ENCODE results near the gene KLHDC7A. TPM values are rescaled to one million over a fixed set of nuclear protein-coding genes. Genes with fewer than 3 reads are reported as not detected.

The KLHDC7A gene
- total RNA-seq, 1 donor from 2014 or later: not detected

- no peaks in the 10 kb centered on the region for H3K36me3 ChIP-seq
- no peak overlapping the region for H3K27ac ChIP-seq
- intact Hi-C loops (cut with DNase I): no loop called here
- no peaks in the 10 kb centered on the region for H3K4me1 ChIP-seq
- no peak for TF ChIP-seq POLR2A (IDR thresholded peaks at IDR 0.05)
- TF ChIP-seq, protein P1, sequence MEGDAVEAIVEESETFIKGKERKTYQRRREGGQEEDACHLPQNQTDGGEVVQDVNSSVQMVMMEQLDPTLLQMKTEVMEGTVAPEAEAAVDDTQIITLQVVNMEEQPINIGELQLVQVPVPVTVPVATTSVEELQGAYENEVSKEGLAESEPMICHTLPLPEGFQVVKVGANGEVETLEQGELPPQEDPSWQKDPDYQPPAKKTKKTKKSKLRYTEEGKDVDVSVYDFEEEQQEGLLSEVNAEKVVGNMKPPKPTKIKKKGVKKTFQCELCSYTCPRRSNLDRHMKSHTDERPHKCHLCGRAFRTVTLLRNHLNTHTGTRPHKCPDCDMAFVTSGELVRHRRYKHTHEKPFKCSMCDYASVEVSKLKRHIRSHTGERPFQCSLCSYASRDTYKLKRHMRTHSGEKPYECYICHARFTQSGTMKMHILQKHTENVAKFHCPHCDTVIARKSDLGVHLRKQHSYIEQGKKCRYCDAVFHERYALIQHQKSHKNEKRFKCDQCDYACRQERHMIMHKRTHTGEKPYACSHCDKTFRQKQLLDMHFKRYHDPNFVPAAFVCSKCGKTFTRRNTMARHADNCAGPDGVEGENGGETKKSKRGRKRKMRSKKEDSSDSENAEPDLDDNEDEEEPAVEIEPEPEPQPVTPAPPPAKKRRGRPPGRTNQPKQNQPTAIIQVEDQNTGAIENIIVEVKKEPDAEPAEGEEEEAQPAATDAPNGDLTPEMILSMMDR (IDR thresholded peaks at IDR 0.05): no peak
- no peak for TF ChIP-seq POLR2AphosphoS5 (IDR thresholded peaks at IDR 0.05; ENCODE audit: insufficient read depth in 1 of 2, low read depth in 1 of 2)
- H3K27me3 ChIP-seq: no peaks in the 10 kb centered on the region
- H3K9me3 ChIP-seq: no peaks in the 10 kb centered on the region
- DNase-seq (ENCODE audit: extremely low spot score in 2 of 2): no peak
- H3K4me3 ChIP-seq: no peak overlapping the region
Observed at GRCh38 chr1:18473195-18473815, 7.4 kb upstream of the KLHDC7A start.

- intact Hi-C loops (cut with DNase I): no loop called here
- TF ChIP-seq POLR2AphosphoS5 (IDR thresholded peaks at IDR 0.05; ENCODE audit: insufficient read depth in 1 of 2, low read depth in 1 of 2) (no peak), POLR2A (IDR thresholded peaks at IDR 0.05) (no peak)
- TF ChIP-seq, protein P1 (IDR thresholded peaks at IDR 0.05): no peak
- DNase-seq (ENCODE audit: extremely low spot score in 2 of 2): no peak
- Histone ChIP-seq H3K4me1 (no peaks in the 10 kb centered on the region), H3K4me3 (no peak overlapping the region), H3K27me3 (no peaks in the 10 kb centered on the region), H3K9me3 (no peaks in the 10 kb centered on the region), H3K27ac (no peak overlapping the region), H3K36me3 (no peaks in the 10 kb centered on the region)
Observed at GRCh38 chr1:18474559-18475175, 6.1 kb upstream of the KLHDC7A start.

GRCh38 chr1:18475234-18475905, 5.4 kb upstream of the KLHDC7A start:
- TF ChIP-seq POLR2A (IDR thresholded peaks at IDR 0.05): no peak
- TF ChIP-seq, protein P1 (IDR thresholded peaks at IDR 0.05): no peak
- TF ChIP-seq POLR2AphosphoS5 (IDR thresholded peaks at IDR 0.05; ENCODE audit: insufficient read depth in 1 of 2, low read depth in 1 of 2): no peak
- no peak overlapping the region for H3K27ac ChIP-seq
- no peaks in the 10 kb centered on the region for H3K9me3 ChIP-seq
- H3K4me1 ChIP-seq: no peaks in the 10 kb centered on the region
- no peaks in the 10 kb centered on the region for H3K27me3 ChIP-seq
- no peak overlapping the region for H3K4me3 ChIP-seq
- intact Hi-C loops (cut with DNase I): no loop called here
- H3K36me3 ChIP-seq: no peaks in the 10 kb centered on the region
- no peak for DNase-seq (ENCODE audit: extremely low spot score in 2 of 2)

DNA sequence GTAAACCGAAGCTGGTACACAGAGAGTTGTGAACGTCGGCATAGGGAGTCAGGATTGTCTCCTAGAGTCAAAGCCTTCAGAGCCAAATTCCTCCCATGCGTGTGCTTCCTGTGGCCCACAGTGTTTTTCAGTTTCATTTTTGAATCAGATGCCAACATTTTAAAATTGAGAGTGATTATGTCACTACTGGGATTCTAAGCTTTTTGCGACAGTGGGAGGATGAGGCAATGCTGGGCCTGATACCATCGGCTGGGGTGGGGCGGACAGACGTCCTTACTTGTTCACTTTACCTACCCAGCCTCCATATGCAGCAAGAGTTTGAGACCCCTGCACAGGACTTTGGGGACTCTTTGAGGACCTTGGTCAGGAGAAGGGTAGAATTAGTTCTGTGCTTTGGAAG, 1.3 kb upstream of the KLHDC7A start:
- Histone ChIP-seq H3K4me3 (no peak overlapping the region), H3K36me3 (no peaks in the 10 kb centered on the region), H3K9me3 (no peaks in the 10 kb centered on the region), H3K4me1 (no peaks in the 10 kb centered on the region), H3K27ac (no peak overlapping the region), H3K27me3 (no peaks in the 10 kb centered on the region)
- intact Hi-C loops (cut with DNase I): no loop called here
- no peak for DNase-seq (ENCODE audit: extremely low spot score in 2 of 2)
- TF ChIP-seq, protein P1 (IDR thresholded peaks at IDR 0.05): no peak
- no peak for TF ChIP-seq POLR2AphosphoS5 (IDR thresholded peaks at IDR 0.05; ENCODE audit: insufficient read depth in 1 of 2, low read depth in 1 of 2)
- no peak for TF ChIP-seq POLR2A (IDR thresholded peaks at IDR 0.05)
